HG03571 (cell line): ENCODE measurements around the gene SNX18.

ENCODE experiments used
- ATAC-seq: cut with Tn5 transposase; IDR thresholded peaks from one replicate; pipeline ENCODE4 v1.9.1; 2021; ENCODE audit not compliant: unreplicated experiment

The SNX18 gene

DNA sequence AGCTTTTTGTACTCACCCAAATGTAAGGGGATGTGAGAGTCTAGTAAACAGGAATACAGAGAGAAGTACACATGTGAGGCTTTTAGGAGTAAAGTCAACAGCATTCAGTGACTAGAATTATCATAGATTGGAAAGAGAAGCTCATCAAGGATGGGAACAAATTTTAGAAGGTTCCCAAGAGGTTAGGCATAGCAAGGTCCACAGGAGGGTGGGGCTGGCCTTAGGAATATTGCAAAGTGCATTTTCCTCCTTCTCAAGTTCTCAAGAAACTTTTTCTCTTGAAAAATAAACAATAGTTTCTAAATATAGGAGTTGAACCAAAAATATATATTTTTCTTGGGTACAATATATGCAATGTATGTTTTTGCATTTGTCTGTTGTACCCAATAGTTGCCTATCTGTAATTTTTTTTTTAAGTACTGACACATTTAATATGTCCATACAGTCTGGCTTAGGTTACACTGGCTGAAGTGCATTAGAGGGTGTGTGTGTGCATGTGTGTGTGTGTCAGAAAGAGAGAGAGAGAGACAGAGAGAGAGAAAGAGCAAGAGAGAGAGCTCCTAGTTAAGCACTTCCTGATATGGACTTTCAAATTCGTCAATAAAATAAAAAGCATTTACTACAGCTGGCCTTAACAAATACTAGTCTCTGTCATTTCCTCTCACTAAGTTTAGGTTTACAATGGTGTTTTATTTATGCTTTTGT lies 62.2 kb downstream of the SNX18 start:
- ATAC-seq, result no peak

DNA sequence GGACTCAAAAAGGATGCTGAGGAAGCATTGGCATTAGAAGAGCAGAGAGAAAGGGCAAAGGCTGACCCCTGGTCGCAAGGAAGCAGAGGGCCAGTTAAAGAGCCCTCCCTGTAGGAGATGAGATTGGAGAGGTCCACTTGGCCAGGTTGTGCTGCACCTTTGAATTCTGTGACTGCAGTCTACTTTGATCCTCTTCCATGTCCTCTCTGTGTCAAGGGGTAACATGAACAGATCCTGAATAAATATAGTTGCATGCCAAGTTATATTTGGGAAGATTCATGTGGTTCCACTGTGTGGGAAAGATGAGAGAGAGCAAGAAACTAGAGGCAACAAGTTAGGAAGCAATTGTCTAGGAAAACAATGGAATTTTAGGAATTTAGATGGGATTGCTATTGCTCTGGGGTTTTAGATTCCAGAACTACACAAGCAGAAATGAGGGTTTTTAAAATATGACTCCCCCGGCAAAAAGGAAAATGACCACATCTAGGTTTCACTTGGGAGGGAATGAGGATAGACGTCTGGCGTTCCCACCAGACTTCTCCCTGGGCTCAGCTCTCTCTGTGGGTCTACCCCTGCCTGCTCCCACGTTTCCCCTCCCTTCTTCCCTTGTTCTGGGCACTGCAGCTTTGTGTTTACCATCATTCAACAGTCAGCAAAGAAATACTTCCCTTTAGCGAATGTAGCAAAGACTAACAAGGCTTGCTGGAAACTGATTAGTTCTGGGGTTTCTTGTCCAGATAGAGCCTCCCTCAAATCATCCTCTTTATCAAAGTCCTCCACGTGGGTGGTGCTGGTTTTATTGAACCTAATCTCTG lies 63.6 kb downstream of the SNX18 start:
- no peak for ATAC-seq

DNA sequence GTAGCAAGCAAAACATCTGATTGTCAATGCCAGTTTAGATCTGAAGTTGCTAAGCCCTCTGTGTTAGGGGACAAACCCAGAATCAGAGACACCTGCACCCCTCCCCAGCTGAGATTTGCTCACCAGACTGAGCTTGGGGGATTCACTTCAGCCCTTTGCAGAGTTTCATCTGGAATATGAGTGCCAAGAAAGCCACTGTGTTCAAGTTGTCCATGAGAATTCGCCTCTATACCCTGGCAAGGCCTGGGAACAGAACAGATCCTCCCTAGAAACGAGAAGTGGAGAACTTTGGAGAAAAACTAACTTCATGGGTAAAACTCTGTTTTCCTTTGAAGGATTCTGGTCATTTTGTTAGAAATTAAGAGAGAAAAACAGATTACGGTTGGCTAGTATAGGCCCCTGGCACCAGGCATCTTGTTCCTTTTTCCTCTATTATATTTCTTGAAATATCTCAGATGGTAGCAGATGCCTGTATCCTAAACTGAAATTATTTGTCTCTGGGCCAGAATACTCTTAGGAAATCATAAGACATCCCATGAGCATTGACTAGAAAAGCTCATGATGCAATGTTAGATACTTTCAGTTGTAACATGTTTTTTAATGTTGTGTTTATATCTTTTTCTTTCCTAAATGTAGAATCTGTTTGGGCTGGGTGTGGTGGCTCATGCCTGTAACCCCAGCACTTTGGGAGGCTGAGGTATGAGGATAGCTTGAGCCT lies 64.4 kb downstream of the SNX18 start:
- no peak for ATAC-seq

DNA sequence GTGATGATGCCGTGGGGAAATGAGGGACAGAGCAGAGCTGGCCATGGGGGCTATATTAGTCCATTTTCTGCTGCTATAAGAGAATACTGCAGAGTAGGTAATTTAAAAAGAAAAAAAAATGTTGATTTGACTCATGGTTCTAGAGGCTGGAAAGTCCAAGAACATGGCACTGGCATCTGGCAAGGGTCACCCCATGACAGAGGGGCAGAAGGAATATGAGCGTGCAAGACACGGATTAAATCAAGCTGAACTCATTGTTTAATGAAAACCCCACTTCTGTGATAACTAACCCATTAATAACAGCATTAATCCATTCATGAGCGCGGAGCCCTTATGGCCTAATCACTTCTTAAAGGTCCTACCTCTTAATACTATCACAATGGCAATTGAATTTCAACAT lies 68.8 kb downstream of the SNX18 start:
- ATAC-seq, result no peak

DNA sequence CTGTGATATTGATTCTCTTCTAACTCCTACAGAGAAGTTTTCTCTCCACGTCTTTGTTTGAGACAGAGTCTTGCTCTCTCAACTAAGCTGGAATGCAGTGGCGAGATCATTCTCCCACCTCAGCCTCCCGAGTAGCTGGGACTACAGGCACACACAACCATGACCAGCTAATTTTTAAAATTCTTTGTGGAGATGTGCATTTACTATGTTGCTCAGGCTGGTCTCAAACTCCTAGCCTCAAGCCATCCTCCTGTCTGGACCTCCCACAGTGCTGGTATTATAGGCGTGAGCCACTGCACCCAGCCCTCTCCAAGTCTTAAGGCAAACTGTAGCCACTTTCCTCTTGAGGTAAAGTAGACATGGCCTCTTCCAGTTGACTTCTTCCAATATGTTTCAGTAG lies 72.2 kb downstream of the SNX18 start:
- no peak for ATAC-seq

DNA sequence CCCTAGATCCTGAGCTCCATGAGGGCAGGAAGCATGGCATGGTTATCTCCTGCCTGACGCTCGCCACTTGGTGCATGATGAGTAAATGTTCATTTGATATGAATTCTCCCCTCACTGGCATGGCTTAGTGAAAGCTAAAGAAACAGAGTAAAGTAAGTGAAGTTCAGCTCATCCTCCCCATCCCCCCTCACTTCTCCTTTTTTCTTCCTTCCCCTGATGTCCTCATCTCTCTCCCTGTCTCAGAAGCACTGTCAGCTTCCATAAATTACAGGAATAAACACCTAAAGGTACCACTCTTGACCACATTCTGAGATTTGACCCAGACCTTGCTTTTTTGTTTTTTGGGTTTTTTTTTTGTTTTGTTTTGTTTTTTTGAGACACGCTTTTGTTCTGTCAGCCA lies 73.3 kb downstream of the SNX18 start:
- no peak for ATAC-seq

DNA sequence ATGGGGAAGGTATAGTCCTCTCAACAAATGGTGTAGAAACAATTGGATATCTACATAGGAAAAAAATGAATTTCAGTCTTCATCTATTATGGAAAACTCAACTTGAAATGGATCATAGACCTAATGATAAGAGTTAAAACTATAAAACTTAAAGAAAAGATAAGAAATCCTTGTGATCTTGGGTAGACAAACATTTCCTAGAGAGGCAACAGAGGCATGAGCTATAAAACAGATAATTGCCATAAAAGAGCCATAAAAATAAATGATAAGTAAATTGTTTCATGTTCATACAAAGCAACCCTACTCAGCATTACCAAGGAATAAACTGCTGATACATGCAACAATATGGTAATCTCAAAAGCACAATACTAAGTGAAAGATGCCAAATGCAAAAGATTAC lies 76.2 kb downstream of the SNX18 start:
- no peak for ATAC-seq

DNA sequence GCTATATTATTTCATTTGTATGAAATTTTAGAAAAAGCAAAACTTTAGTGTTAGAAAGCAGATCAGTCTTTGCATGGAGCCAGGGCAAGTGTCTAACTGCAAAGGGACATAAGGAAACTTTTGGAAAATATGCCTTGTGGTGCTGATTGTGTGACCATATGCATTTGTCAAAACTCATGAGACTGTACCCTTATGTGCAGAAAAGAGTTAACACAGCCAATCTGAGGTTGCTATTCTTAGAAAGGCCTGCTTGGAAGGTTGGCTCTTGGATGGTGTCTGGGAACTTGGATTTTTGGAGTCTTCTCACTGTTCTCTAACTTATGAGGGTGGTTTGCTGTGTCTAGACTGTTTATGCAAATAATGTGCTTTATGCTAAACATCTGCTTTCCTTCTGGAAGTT lies 76.6 kb downstream of the SNX18 start:
- ATAC-seq, result no peak

DNA sequence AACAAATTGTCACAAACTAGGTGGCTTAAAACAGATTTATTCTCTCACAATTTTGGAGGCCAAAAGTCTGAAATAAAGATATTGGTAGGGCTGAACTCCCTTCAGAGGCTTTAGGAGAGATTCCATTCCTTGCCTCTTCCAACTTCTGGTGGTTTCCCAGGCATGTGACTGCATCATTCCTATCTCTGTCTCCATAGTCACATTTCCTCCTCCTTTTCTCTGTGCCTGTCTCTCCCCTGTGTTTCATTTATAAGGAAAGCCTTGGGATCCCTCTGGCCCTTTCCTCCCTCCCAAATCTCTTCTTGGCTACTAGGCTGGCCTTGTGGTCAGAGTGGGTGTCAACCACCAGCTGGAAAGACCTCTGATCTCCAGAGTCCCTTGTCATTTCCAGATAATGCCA lies 78.2 kb downstream of the SNX18 start:
- ATAC-seq, result no peak
